Activated CD8-positive, alpha-beta memory T cell treated with anti-CD3 and anti-CD28 coated beads, Interleukin-2, amount 10 ng/mL, durations not matched to agents 7 days and 5 days (primary cell): ENCODE measurements around the gene OSGEP. TPM values are rescaled to one million over a fixed set of nuclear protein-coding genes. Genes with fewer than 3 reads are reported as not detected.

Experiments used
- total RNA-seq, 2 experiments: library from RNA; stranded (reverse); gene quantifications; one replicate each; pipeline ENCODE4 v1.2.3, GENCODE V29; 2021

The OSGEP gene
- total RNA-seq, 2 experiments from 2014 or later, result 42.8 to 53.0 TPM

Other genes starting within 250 kb of the OSGEP start
- gene OR11H6, start 231.1 kb downstream of the OSGEP start, total RNA-seq, result not detected
- gene OR11H7, start 225.8 kb downstream of the OSGEP start, total RNA-seq, result not detected
- gene OR11H4, start 215.5 kb downstream of the OSGEP start, total RNA-seq, result not detected
- gene TTC5, start 148.9 kb downstream of the OSGEP start, total RNA-seq, result 10 to 100 TPM; 22.4 to 24.4 TPM
- 10 to 100 TPM; 39.0 to 39.5 TPM for gene CCNB1IP1, start 121.5 kb downstream of the OSGEP start, total RNA-seq
- 10 to 100 TPM; 32.6 to 38.4 TPM for gene PARP2, start 111.2 kb downstream of the OSGEP start, total RNA-seq
- 10 to 100 TPM; 44.9 to 52.9 TPM for gene TEP1, start 41.3 kb downstream of the OSGEP start, total RNA-seq
- gene KLHL33, start 18.6 kb downstream of the OSGEP start, total RNA-seq, result under 1 TPM; 0.44 to 0.59 TPM
- 100 to 1,000 TPM; 112 to 179 TPM for gene APEX1, start 414 bp upstream of the OSGEP start, total RNA-seq
- 10 to 100 TPM; 30.9 to 31.7 TPM for gene PIP4P1, start 6.6 kb upstream of the OSGEP start, total RNA-seq
- 100 to 1,000 TPM; 173 to 194 TPM for gene PNP, start 14.6 kb upstream of the OSGEP start, total RNA-seq
- gene RNASE10, start 50.7 kb upstream of the OSGEP start, total RNA-seq, result under 1 TPM; 0.30 to 0.67 TPM
- not detected for gene RNASE9, start 106.2 kb upstream of the OSGEP start, total RNA-seq
- not detected for gene RNASE11, start 133.2 kb upstream of the OSGEP start, total RNA-seq
- gene RNASE12, start 136.6 kb upstream of the OSGEP start, total RNA-seq, result not detected
- gene OR6S1, start 186.9 kb upstream of the OSGEP start, total RNA-seq, result not detected
- 1 to 10 TPM in 1 of 2 experiments, under 1 TPM in 1; 0.75 to 2.1 TPM for gene RNASE4, start 229.7 kb upstream of the OSGEP start, total RNA-seq
- gene ANG, start 234.0 kb upstream of the OSGEP start, total RNA-seq, result 1 to 10 TPM; 1.5 to 2.5 TPM